Measurements from ENCODE around the gene GK.

The GK gene

DNA sequence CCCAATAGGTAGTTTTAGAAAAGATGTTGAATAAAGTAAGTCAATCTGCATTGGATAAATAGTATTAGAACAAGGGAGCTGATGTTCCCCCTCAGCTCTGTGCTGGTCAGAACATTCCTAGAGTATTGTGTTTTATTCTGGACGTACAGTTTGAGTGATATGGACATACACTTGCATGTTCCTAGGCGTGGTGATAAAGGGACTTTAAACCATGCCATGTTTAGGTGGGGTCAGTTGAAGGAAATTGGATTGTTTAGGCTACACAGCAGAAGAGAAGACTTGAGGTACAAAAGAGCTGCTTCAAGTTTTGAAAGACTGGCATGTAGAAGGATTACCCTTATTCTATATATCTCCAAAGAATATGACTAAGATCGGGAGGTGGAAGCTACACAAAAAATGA lies 21.6 kb downstream of the GK start:
- TF ChIP-seq, protein P1, sequence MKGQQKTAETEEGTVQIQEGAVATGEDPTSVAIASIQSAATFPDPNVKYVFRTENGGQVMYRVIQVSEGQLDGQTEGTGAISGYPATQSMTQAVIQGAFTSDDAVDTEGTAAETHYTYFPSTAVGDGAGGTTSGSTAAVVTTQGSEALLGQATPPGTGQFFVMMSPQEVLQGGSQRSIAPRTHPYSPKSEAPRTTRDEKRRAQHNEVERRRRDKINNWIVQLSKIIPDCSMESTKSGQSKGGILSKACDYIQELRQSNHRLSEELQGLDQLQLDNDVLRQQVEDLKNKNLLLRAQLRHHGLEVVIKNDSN (IDR thresholded peaks at IDR 0.05) = no peak
- TF ChIP-seq EGR1 (IDR thresholded peaks at IDR 0.05) (no peak), CREB1 (IDR thresholded peaks at IDR 0.05; ENCODE audit: low read depth) (no peak), TCF12 (IDR thresholded peaks at IDR 0.05; ENCODE audit: low read depth) (no peak), RAD21 (IDR thresholded peaks at IDR 0.05; ENCODE audit: low read depth) (no peak), TAF1 (IDR thresholded peaks at IDR 0.05; ENCODE audit: low read depth) (no peak), FOXM1 (IDR thresholded peaks at IDR 0.05; ENCODE audit: borderline replicate concordance, low read depth) (no peak), ZBTB7A (IDR thresholded peaks at IDR 0.05; ENCODE audit: low read depth) (no peak), YY1 (IDR thresholded peaks at IDR 0.05; ENCODE audit: low read depth) (no peak), EP300 (IDR thresholded peaks at IDR 0.05; ENCODE audit: borderline replicate concordance) (no peak), CEBPB (IDR thresholded peaks at IDR 0.05) (no peak), TEAD4 (IDR thresholded peaks at IDR 0.05) (no peak), NFIC (IDR thresholded peaks at IDR 0.05) (no peak)
- TF ChIP-seq, protein P2, sequence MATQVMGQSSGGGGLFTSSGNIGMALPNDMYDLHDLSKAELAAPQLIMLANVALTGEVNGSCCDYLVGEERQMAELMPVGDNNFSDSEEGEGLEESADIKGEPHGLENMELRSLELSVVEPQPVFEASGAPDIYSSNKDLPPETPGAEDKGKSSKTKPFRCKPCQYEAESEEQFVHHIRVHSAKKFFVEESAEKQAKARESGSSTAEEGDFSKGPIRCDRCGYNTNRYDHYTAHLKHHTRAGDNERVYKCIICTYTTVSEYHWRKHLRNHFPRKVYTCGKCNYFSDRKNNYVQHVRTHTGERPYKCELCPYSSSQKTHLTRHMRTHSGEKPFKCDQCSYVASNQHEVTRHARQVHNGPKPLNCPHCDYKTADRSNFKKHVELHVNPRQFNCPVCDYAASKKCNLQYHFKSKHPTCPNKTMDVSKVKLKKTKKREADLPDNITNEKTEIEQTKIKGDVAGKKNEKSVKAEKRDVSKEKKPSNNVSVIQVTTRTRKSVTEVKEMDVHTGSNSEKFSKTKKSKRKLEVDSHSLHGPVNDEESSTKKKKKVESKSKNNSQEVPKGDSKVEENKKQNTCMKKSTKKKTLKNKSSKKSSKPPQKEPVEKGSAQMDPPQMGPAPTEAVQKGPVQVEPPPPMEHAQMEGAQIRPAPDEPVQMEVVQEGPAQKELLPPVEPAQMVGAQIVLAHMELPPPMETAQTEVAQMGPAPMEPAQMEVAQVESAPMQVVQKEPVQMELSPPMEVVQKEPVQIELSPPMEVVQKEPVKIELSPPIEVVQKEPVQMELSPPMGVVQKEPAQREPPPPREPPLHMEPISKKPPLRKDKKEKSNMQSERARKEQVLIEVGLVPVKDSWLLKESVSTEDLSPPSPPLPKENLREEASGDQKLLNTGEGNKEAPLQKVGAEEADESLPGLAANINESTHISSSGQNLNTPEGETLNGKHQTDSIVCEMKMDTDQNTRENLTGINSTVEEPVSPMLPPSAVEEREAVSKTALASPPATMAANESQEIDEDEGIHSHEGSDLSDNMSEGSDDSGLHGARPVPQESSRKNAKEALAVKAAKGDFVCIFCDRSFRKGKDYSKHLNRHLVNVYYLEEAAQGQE (IDR thresholded peaks at IDR 0.05; ENCODE audit: low read depth) = no peak
- TF ChIP-seq, protein P3, sequence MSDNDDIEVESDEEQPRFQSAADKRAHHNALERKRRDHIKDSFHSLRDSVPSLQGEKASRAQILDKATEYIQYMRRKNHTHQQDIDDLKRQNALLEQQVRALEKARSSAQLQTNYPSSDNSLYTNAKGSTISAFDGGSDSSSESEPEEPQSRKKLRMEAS (IDR thresholded peaks at IDR 0.05) = no peak

DNA sequence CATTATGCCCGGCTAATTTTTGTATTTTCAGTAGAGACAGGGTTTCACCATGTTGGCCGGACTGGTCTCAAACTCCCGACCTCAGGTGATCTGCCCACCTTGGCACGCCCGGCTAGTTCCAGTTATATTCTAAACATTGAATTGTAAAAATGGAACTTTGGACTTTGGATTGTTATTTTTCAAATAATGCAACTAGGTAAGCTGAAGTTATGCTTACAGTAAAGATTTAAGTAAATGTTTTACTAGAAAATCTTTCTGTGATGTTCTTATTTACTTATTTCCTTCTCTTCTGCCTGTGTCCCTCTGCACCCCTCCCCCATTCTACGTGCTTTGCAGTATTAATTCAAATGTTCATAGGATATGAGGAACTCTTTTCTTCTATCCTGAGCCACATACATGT lies 26.1 kb downstream of the GK start:
- no peak for TF ChIP-seq CEBPB (IDR thresholded peaks at IDR 0.05)

DNA sequence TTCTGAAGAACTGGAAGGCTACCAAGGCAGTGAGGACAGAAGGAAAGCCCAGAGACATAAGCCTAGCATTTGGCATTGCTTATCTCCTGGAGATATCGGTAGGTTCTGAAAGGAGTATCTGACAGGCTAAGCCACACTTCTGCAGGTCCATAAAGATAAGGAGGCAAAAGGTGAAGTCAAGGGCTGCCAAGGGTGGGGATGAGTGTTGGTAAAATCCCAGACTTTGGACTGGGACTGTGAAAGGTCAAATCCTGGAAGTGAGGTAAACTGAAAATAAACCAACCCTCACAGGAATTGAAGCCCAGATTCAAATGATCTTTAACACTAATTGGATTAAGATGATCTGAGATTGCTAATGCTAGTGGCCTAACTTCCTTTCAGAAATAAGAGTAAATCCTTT lies 27.4 kb downstream of the GK start:
- TF ChIP-seq CEBPB (IDR thresholded peaks at IDR 0.05) (no peak), FOXM1 (IDR thresholded peaks at IDR 0.05; ENCODE audit: borderline replicate concordance, low read depth) (no peak), YY1 (IDR thresholded peaks at IDR 0.05; ENCODE audit: low read depth) (no peak), EP300 (IDR thresholded peaks at IDR 0.05; ENCODE audit: borderline replicate concordance) (no peak), CREB1 (IDR thresholded peaks at IDR 0.05; ENCODE audit: low read depth) (no peak), TCF12 (IDR thresholded peaks at IDR 0.05; ENCODE audit: low read depth) (no peak), RAD21 (IDR thresholded peaks at IDR 0.05; ENCODE audit: low read depth) (no peak), ZBTB7A (IDR thresholded peaks at IDR 0.05; ENCODE audit: low read depth) (no peak), NFIC (IDR thresholded peaks at IDR 0.05) (no peak), TAF1 (IDR thresholded peaks at IDR 0.05; ENCODE audit: low read depth) (no peak), EGR1 (IDR thresholded peaks at IDR 0.05) (no peak), TEAD4 (IDR thresholded peaks at IDR 0.05) (no peak)
- TF ChIP-seq, protein P2 (IDR thresholded peaks at IDR 0.05; ENCODE audit: low read depth) = no peak
- TF ChIP-seq, protein P3 (IDR thresholded peaks at IDR 0.05) = no peak
- TF ChIP-seq, protein P1 (IDR thresholded peaks at IDR 0.05) = no peak

DNA sequence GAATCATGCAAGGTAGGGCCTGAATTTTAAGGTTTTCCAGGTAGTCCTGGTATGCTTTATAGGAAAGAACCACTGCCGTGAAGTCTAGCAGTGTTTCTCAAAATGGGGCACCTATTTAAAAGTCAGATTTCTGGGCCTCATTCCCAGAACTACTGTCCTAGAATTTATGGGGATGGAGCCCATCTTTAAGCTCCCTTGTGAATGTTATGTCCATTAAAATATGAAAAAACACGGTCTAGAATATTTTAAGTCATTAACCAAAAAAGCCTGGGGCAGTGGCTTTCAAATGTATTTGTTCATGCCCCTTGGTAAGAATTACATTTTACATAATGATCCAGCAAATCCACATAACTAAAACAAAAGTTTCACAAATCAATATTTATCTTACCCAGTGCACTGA lies 35.4 kb downstream of the GK start:
- TF ChIP-seq YY1 (IDR thresholded peaks at IDR 0.05; ENCODE audit: low read depth) (no peak), EGR1 (IDR thresholded peaks at IDR 0.05) (no peak), NFIC (IDR thresholded peaks at IDR 0.05) (no peak), FOXM1 (IDR thresholded peaks at IDR 0.05; ENCODE audit: borderline replicate concordance, low read depth) (no peak), CEBPB (IDR thresholded peaks at IDR 0.05) (no peak), CREB1 (IDR thresholded peaks at IDR 0.05; ENCODE audit: low read depth) (no peak), RAD21 (IDR thresholded peaks at IDR 0.05; ENCODE audit: low read depth) (no peak), EP300 (IDR thresholded peaks at IDR 0.05; ENCODE audit: borderline replicate concordance) (no peak), TCF12 (IDR thresholded peaks at IDR 0.05; ENCODE audit: low read depth) (no peak), TEAD4 (IDR thresholded peaks at IDR 0.05) (no peak), TAF1 (IDR thresholded peaks at IDR 0.05; ENCODE audit: low read depth) (no peak), ZBTB7A (IDR thresholded peaks at IDR 0.05; ENCODE audit: low read depth) (no peak)
- TF ChIP-seq, protein P1 (IDR thresholded peaks at IDR 0.05) = no peak
- TF ChIP-seq, protein P2 (IDR thresholded peaks at IDR 0.05; ENCODE audit: low read depth) = no peak
- TF ChIP-seq, protein P3 (IDR thresholded peaks at IDR 0.05) = no peak
